ENCODE results near the gene TMEM9.

Gene TMEM9

DNA sequence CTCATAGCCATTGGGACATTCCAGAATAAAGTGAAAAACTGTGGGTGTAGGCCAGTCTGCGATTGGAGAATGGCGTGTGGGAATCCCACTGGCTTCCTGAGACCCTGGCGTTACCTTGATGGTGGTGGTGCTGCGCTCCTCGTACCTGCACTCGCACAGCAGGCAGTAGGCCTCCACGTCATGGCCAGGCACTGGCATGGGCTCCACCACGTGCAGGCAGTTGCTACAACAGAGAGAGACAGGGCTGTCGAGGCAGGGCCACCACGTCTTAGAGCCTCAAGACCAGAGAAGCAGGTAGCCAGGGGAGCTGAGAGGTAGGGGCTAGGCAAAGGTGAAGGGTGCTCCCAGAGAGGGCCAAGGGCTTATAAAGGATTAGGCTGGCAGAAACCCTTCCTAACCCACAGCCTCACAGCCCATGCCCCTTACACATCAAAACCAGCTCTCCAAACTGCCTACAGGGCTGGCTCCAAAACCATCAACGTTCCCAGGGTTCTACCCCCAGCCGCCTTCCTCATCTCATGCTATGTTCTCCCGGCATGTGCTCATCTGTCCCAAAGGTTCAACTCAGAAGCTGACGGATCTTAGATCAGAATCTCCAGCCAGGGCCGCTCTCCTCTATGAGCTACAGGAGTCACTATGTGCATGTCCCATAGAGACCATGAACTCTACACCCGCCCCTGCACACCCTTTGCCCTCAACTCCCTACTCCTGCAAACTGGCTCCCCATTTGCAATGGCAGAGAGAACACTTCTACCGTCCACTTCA is 7.5 kb downstream of the TMEM9 start:
- no peak for DNase-seq (ENCODE audit: low read depth in 3 of 3, low spot score in 1 of 3)

GRCh38 chr1:201145816-201146215 is 8.5 kb downstream of the TMEM9 start:
- DNase-seq (ENCODE audit: low read depth in 3 of 3, low spot score in 1 of 3): no peak

DNA sequence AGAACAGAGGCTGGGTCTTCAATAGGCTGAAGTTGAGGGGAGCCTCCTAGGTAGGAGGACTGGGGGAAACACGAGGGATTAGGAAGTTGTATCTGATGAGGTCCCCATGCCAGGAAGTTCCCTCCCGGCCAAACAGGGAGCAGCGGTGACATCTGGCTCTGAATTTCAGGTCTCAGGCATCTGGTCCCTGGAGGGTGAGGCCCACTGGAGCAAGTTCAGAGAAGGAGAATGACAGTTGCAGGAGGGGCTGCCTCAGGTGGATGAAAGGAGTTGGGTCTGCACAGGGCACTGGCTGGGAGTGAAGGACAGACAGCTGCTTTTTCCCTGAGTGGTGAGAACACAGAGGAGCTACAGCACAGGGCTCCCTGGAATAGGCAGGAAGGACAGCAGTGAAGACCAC is 9.1 kb downstream of the TMEM9 start:
- no peak for DNase-seq (ENCODE audit: low read depth in 3 of 3, low spot score in 1 of 3)

DNA sequence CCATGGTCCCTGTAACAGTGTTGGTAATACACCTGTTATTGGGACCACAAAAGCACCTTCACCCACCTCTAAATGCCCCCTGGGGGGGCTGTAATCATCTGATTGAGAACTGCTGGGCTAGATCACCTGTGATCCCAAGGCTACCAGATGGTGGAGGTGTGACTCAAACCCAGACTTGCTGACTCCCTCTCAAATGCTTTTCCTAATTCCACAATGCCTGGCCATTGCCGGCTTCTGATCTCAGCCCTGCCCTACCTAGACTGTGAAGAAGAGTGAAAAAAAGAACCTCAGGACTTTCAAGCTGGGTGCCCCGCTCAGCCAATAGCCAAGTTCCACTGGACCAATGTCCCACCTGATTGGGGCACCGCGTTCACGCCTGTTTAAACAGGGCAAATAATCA is 9.6 kb downstream of the TMEM9 start:
- no peak for DNase-seq (ENCODE audit: low read depth in 3 of 3, low spot score in 1 of 3)

DNA sequence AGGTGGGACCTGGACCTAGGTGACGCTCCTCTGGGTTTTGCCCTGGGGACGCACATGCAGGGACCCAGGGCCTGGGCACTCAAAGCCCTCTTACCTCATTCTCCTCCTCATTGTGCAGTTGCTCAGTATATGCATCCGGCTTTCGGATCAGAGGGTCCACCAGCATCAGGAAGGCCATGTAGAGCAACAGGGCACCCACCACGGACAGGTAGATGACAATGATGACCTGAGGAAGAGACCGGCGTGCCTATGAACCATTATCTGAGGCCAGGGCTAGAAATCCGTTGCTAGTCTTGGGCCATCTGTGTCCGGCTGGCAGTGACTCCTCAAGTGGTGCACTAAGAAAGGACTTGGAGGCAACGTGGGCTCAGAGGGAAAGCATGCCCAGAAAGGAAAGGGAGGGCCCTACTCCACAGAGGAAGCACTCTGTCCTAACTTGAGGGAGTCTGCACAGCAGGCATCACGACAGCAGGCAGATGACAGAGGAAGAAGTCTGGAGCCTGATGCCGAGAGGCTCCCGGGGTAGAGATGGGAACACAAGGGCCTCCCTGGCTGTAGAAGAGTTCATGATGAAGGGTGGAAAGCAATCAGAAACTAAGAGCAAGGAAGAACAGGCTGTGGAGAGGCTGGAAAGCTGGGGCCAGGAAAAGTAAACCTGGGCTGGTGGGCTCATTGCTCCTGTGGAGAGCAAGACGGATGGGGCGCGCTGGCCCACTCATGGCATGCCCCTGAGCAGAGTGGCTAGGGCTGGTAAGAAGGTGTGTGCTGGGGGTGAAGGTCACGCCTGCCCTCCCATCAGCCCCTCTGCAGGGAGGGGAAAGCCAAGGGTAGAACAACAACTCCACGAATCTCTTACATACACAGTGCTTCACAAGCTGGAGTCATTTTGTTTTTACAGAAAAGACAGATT is 10.3 kb downstream of the TMEM9 start:
- DNase-seq (ENCODE audit: low read depth in 3 of 3, low spot score in 1 of 3): no peak

DNA sequence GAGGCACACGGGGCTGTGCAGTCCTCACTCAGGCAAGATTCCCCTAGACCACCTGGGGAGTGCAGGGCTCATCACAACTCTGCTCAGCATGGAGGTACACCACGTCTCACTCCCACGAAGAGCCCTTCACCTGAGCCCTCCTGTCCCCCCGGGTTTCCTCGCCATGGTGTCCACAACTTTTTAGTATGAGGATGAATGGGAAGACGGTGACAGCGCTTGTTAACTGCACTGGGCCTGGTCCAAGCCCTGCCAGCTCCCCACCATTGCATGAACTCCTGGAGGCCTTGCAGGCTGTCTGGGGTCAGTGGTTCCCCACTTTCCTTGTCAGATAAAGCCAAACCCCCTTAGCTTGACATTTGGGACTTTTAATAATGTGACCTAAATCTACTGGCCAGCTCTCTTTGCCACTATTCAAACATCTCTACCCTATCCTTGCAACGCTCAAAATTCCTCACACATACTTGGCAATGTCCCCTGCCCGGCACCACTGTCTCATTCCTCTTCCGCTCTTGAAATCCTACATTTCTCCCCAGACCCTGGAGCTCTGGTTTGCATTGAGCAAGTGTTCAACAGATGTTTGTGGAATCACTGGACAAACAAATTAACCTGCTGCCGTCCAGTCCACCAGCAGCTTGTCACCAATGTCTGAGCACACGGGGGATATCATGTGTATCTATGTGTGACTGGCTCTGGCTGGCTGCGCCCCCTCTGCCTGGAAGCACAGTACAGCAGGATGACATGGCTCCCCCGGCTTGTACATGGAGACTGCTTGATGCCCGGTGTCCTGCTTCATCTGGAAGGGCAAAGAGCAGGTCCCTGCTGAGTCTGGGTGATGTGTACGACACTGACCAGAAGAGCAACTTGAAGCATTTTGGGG is 11.2 kb downstream of the TMEM9 start:
- DNase-seq (ENCODE audit: low read depth in 3 of 3, low spot score in 1 of 3): no peak

GRCh38 chr1:201142011-201142848 is 12.0 kb downstream of the TMEM9 start:
- DNase-seq (ENCODE audit: low read depth in 3 of 3, low spot score in 1 of 3): no peak

DNA sequence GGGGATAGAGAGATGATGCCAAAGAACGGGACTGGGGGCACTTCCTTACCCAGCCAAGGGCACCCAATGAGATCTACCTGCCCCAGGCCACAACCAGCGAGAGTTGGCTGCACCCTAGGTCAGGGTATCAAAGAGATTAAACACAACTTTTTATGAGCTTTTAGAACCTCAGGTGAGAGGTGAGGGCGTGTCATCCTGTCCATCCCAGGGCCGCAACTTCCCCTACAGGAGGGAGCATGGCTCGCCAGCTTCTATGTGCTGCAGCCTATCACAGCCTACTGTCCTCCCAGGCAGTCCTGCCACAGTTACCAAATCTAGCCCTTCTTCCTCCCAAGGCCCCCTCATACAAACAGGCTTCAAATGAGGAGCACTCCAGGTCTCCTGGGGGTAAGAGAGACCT is 12.9 kb downstream of the TMEM9 start:
- DNase-seq (ENCODE audit: low read depth in 3 of 3, low spot score in 1 of 3): no peak

DNA sequence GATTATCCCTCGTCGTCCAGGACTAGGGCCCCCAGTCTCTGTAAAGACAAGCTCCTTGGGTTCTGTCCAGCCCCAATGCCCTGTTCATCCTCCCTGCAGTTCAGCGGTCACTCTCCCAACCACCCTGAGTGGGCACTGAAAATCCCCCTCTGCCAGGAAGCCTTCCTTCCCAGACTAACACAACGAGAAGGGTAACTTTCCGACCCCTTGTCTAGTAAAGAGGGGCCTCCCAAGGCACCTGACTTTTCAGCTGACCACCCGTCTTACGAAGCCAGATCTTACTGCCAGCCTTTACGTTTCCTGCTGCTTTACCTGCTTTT is 13.4 kb downstream of the TMEM9 start:
- DNase-seq (ENCODE audit: low read depth in 3 of 3, low spot score in 1 of 3): no peak

DNA sequence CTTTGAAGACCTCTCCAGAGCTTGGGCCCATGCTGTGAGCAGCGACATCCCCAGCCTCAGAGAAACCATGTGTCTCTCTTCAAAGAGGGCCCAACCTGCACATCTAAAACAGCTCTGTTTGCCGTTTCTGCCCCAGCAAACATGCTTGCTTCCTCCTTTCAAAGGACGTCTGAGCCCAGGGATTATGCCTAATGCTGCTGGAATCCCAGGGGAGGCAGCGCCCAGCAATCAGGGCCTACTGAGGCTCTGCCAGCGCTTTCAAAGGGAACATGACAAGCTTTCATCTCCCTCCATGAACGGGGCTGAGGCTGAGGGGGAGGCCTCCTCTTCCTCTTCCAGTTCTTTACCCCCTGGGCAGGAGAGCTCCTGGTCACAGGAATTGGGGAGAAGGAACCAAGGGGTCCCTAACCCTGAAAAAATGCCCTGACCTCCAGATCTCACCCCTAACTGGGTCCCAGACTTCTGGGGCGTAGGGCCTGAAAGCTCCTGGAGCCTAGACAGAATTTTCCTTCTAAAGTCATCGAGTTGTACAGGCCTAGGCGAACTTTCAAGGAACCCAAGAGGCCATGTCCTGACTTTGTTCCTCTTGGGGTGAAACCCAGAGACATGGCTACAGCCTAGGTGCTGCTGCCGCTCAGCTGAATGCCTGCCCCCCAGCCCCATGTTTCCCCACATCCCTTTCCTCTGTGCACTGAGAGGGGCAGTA is 13.9 kb downstream of the TMEM9 start:
- no peak for DNase-seq (ENCODE audit: low read depth in 3 of 3, low spot score in 1 of 3)

DNA sequence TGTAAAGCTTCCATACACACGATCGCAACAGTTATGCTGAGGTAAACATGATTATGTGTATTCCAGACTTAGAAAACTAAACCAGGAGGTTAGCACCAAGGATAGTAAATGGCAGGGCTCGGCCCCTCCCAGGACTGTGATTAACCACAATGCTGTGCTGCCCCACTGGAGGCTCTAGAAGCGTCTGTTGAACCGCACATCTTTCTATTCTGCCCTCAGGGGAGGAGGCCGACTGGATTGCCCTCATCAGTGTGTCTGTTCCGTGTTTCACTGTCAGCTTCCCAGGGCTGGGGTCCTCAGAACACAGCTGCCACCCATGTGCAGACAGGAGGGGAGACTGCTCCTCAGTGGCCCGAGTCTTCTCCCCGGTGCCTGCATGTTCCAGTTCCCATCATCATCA is 14.5 kb downstream of the TMEM9 start:
- DNase-seq (ENCODE audit: low read depth in 3 of 3, low spot score in 1 of 3): no peak

GRCh38 chr1:201139306-201139705 is 15.0 kb downstream of the TMEM9 start:
- no peak for DNase-seq (ENCODE audit: low read depth in 3 of 3, low spot score in 1 of 3)

DNA sequence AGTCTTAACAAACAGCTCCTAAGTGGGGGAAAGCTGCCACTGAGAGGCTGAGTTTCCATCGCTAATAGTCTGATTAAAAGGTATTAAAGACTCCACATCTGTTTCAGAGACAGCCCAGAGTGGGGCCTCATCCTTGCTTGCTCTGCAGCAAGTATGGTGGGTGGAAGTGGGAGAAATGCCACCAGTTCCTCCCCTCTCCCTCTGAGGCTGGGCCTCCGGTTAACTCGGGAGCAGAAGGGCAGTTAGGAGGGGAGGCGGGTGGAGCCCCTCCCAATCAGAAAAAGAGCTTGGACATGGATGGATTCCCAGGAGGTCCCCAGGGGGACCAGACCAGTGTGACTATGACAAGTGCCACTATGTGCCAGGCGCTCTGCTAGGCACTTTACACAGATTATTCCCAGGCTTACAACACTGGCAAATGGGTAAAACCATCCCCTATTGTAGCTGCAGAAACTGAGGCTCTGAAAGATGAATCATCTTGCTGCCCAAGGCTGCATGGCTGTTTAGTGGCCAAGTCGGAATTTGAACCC is 15.9 kb downstream of the TMEM9 start:
- DNase-seq (ENCODE audit: low read depth in 3 of 3, low spot score in 1 of 3): no peak

GRCh38 chr1:201137579-201138310 is 16.5 kb downstream of the TMEM9 start:
- DNase-seq (ENCODE audit: low read depth in 3 of 3, low spot score in 1 of 3): no peak

- DNase-seq (ENCODE audit: low read depth in 3 of 3, low spot score in 1 of 3): no peak
Observed at GRCh38 chr1:201137024-201137392, 17.3 kb downstream of the TMEM9 start.

- DNase-seq (ENCODE audit: low read depth in 3 of 3, low spot score in 1 of 3): no peak
Observed at GRCh38 chr1:201136355-201137023, 17.8 kb downstream of the TMEM9 start.

DNA sequence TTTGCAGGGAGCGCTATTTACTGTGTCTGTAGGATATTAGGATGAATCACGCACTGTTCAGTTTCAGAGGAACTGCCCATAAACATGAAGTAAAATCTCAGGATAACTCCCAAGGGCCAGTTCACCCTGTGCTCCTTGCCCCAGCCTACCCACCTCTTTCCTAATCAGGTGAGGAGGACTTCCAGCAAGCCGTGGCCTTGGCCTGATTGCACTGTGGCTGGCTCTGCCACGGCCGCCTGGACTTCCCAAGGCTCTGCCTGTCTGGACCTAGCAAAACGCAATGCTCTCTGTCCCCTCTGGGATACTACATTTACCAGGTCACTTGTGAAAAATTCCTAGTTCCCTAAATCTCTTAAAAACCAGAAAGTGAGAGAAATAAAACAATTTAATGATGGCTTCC is 19.9 kb downstream of the TMEM9 start:
- DNase-seq (ENCODE audit: low read depth in 3 of 3, low spot score in 1 of 3): no peak

- DNase-seq (ENCODE audit: low read depth in 3 of 3, low spot score in 1 of 3): no peak
Observed at GRCh38 chr1:201131398-201131797, 22.9 kb downstream of the TMEM9 start.

- DNase-seq (ENCODE audit: low read depth in 3 of 3, low spot score in 1 of 3): no peak
Observed at GRCh38 chr1:201128962-201129361, 25.3 kb downstream of the TMEM9 start.
